Brain microvascular endothelial cell (primary cell): Measurements from ENCODE around the gene FTL.

ENCODE experiments used
- DNase-seq: peaks from one replicate; pipeline ENCODE4 v3.0.0-alpha.2; 2020
- H3K27ac ChIP-seq: fragments of 250-450 bp; sonication (Bioruptor Pico); 2 replicates; pipeline ENCODE4 v1.5.1; 2020; ENCODE audit warnings: mild to moderate bottlenecking, moderate library complexity
- H3K27me3 ChIP-seq: fragments of 250-450 bp; sonication (Bioruptor Pico); replicated peaks from 2 replicates; pipeline ENCODE4 v1.5.1; 2020; ENCODE audit warnings: mild to moderate bottlenecking
- H3K36me3 ChIP-seq: fragments of 250-450 bp; sonication (Bioruptor Pico); replicated peaks from 2 replicates; pipeline ENCODE4 v1.5.1; 2020; ENCODE audit warnings: mild to moderate bottlenecking
- H3K4me3 ChIP-seq: 2 replicates; pipeline ENCODE4 v1.5.1; 2011; ENCODE audit warnings: low read depth, mild to moderate bottlenecking, control low read depth, low read length, moderate library complexity
- in situ Hi-C: cut with HindIII; loops from 2 replicates; pipeline ENCODE4 v1.10.0; 2017; ENCODE audit warnings: low sequenced_read_pairs, low pct_ligation_motif_present
- TF ChIP-seq, protein P1 (sequence below): IDR thresholded peaks from 2 replicates; pipeline ENCODE4 v1.5.1; 2011; ENCODE audit warnings: low read depth, mild to moderate bottlenecking, moderate library complexity, low read length, control low read depth, inconsistent platforms; ENCODE audit errors: missing control alignments

Gene FTL

GRCh38 chr19:48990400-48990799 is 25.3 kb downstream of the FTL start:
- in situ Hi-C loops, result no loop called here
- TF ChIP-seq, protein P1, sequence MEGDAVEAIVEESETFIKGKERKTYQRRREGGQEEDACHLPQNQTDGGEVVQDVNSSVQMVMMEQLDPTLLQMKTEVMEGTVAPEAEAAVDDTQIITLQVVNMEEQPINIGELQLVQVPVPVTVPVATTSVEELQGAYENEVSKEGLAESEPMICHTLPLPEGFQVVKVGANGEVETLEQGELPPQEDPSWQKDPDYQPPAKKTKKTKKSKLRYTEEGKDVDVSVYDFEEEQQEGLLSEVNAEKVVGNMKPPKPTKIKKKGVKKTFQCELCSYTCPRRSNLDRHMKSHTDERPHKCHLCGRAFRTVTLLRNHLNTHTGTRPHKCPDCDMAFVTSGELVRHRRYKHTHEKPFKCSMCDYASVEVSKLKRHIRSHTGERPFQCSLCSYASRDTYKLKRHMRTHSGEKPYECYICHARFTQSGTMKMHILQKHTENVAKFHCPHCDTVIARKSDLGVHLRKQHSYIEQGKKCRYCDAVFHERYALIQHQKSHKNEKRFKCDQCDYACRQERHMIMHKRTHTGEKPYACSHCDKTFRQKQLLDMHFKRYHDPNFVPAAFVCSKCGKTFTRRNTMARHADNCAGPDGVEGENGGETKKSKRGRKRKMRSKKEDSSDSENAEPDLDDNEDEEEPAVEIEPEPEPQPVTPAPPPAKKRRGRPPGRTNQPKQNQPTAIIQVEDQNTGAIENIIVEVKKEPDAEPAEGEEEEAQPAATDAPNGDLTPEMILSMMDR, result no peak
- H3K36me3 ChIP-seq, result peaks cover 35% of the 10 kb centered on the region

DNA sequence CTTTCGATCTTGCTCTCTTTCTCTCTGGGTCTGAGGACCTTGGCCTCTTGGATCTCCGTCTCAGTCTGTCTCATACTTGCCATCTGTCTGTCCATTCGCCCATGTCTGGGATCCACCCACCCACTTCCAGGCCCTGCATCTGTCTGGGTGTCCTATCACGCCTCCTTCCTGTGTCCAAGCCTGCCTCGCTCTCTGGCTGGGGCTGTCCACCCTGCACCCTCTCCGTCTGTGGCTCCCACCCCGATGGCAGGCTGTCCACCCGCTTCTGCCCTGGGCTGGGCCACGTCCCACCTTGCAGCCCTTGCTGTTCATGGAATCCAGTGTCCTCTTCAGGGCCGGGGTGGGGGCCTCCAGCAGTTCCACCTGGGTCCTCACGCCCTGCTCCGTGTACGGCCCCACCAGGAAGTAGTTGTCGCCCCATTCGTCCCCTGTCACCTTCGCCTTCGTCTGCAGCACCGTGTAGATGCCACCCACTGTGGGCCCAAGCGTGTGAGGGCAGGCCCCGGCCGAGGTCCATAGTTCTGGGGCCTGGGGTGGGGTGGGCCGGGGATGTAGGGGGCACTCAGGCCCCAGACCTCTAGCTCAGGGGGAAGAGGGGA is 26.0 kb downstream of the FTL start:
- Histone ChIP-seq H3K27ac (no peak overlapping the region), H3K36me3 (peaks cover 28% of the 10 kb centered on the region), H3K27me3 (no peaks in the 10 kb centered on the region), H3K4me3 (no peak overlapping the region)
- TF ChIP-seq, protein P1, result no peak
- in situ Hi-C loops, result no loop called here
- DNase-seq, result no peak

More at GRCh38 chr19:48990400-48990799, 25.3 kb downstream of the FTL start:
- no peak overlapping the region for H3K27ac ChIP-seq
- no peak for DNase-seq
- no peaks in the 10 kb centered on the region for H3K27me3 ChIP-seq
- no peak overlapping the region for H3K4me3 ChIP-seq

DNA sequence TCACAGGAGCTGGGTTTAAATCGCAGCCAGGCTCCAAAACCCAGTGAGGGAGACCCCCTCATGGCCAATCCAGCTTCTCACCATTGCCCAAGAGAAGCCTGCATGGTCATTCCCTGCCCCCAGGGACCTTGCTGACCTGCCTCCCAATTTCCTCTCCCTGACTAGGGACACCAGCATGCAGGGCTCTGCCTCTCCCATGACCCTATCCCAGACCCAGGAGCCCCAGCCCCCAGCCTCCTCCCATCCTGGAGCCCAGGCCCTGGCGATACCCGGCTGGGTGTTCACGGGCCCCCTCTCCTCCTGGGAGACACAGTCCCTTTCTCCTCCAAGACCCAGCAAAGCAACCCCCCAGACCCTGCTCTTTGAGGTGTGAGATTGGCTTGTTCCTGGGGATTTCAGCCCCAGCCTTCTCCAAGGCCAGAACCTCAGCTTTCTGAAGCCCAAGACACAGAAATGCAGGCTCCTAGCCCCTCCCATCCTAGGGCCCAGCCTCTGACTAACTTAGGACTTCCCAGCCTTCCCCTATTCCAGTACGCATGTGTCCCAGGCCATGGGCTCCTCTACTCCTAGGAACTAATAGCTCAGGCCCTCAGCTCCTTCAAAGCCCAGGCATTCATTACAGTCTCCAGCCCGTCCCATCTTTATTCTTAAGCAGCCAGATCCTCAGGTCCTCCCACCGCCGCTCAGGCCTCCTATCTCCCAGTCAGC is 26.9 kb downstream of the FTL start:
- peak overlapping the region; percentile 65 for H3K27ac ChIP-seq
- in situ Hi-C loops, result no loop called here
- H3K27me3 ChIP-seq, result no peaks in the 10 kb centered on the region
- peak; percentile 77 for DNase-seq
- TF ChIP-seq, protein P1, result no peak
- H3K4me3 ChIP-seq, result peak overlapping the region; percentile 91
- peaks cover 21% of the 10 kb centered on the region for H3K36me3 ChIP-seq

DNA sequence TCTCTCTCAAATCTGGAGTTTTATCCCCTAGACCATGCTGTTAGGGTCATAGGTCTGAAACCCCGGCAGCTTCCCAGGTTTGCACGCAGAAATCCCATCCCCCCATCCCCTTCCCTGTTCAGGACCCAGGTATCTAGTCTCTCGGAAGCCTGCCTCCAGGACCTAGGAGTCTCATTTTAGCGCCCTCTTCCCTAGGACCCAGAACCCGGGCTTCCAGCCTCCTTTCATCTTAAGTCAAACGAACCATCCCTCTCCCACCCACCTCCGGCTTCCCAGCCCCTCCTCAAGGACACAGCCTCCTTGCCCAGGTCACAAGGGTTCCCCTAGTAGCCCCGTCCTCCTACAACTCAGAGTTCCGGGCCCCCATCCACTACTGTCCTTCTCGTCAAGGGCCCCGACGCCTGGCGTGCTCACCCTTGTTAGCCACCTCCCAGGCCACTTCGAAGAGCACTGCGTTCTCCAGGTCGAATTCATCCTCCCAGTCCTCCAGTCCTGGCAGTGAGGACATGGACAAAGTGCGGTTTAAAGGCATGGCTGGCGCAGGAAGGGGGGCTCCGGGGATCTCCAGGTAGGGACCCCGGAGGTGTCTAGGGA is 27.6 kb downstream of the FTL start:
- H3K4me3 ChIP-seq, result peak overlapping the region; percentile 91
- H3K27ac ChIP-seq, result peak overlapping the region; percentile 65
- H3K27me3 ChIP-seq, result no peaks in the 10 kb centered on the region
- TF ChIP-seq, protein P1, result no peak
- peaks cover 18% of the 10 kb centered on the region for H3K36me3 ChIP-seq
- in situ Hi-C loops, result no loop called here
- DNase-seq, result no peak

DNA sequence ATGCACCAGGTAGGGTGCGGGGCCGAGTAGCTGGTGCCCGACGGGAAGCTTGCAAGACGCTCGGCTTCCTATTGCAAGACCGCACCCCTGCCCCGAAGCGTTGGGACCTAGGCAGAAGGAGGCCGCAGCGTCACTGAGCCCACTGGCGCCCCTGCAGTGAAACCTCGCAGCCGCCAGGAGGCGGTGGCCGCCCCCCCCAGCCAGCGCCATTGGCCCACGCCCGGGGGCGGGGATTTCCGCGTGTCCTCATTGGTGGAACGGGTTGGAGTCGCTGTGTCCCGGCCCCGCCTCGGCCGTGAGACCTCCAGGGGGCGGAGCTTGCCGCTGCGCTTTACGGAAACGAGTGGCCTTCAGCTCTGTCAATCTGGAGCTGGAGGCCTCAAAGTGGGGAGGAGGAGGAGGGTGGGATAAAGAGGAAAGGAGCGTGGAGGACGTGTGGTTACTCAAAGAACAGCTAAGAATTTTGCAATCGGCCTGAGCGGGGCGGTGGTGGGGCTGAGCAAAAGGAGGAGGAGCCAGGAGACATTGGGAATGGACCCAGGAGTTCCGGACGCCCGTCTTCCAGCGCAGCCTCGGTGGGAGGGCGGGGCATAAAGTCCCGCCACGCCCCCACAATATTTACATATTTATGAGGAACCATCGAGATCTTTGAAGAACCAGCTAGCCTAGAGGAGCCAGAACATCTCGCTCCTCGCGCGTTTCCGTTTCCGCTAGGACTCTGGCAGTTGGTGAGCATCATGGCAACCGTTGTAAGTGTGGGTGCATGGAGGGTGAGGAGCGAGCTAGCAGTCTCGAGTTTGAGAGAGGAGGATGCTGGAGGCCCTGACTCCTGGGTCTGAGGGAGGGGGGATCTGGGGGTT is 28.3 kb downstream of the FTL start, which contains the start of the genes GYS1 and RUVBL2:
TSS of gene GYS1 (minus strand) at position 135 of the 860 bp plus-strand sequence. CDS start 197 bp downstream, outside the sequence.
TSS of gene RUVBL2 (plus strand) at position 713 of the 860 bp plus-strand sequence. CDS start at position 738, 25 bp downstream.
- Histone ChIP-seq H3K27ac (peak within 1 kb of the TSS; percentile 66), H3K4me3 (peak within 1 kb of the TSS; percentile 91), H3K27me3 (no peaks in the 10 kb centered on the region), H3K36me3 (peaks cover 14% of the 10 kb centered on the region)
- DNase-seq, result peak; percentile 99
- in situ Hi-C loops, result no loop called here
- TF ChIP-seq, protein P1, result peak; percentile 84
